Activated CD4-positive, alpha-beta T cell treated with anti-CD3 and anti-CD28 coated beads, Interleukin-2, amount 50 U/mL, for 16 hours (primary cell): Measurements from ENCODE around the gene ADH4.
"Not testable (repeated sequence)": the region's sequence is repeated elsewhere in the genome, so short reads cannot be mapped to it uniquely, and the experiment has no call there.

Experiments
- DNase-seq: peaks from one replicate; pipeline ENCODE4 v3.0.0-alpha.2; 2020

The ADH4 gene

DNA sequence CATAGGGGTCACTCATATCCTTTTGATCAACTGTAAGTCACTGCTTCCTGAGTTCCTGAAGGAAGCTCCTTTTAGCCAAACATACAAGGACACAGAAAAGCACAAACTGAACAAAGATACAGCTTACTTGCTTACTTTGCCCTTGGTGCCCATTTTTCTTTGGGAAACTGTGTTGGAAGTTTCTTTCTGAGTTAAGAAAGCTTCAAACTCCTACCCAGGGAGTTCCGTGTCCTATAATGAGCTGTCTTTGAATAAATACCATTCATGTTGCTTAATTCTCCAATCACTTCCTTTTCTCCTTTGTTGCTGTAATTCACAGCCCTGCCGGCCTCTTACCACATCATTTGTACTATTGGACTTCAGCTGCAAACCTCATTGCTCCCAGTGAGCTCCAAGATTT is at the start of gene ADH4:
Gene ADH4, minus strand, starts transcription at position 228 of the 400 bp plus-strand sequence. Its CDS starts 75 bp downstream, at position 153.
- DNase-seq: no peak

DNA sequence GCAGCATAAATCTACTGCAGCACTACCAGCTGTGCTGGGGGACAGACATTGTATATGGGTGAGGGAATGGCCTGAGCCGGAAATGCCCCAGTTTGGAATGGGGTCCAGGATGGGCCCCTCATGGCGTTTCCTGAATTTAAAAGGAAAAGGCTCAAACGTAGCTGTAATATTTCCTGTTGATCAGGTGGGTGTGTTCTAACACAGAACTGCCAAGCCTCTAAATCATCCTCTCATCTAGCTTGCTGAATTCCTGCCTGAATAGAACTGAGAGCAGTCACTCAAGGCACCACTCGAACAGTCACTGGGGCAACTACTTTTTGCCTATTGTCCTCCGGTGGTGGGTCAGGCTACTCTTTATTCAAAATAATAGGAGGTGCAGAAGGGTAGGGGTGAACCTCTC is 46.2 kb upstream of the ADH4 start:
- DNase-seq: no peak

DNA sequence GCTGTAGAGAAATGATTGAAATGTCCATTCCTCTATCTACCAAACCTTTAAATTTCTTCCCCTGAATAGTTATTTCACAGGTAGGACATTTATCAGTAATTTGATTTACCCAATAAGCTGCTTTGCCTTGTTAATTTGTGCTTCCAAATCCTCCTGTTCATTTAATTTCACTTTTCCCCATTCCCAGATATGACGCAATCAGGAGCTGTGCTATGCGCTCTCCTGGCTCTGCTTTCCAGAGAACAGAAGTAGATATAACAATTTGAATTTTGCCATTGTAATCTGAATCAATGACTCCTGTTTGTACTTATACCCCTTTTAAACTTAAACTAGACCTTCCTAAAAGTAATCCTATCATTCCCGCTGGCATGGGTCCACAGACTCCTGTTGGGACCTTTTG is 45.8 kb upstream of the ADH4 start:
- not testable (repeated sequence) for DNase-seq

DNA sequence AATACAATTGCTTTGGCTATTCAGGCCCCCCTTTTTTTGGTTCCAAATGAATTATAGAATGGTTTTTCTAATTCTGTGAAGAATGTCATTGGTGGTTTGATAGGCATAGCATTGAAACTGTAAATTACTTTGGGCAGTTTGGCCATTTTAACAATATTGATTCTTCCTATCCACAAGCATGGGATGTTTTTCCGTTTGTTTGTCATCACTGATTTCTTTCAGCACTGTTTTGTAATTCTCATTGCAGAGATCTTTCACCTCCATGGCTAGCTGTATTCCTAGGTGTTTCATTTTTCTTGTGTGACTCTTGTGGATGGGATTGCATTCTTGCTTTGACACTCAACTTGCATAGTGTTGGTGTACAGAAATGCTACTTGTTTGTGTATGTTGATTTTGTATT is 41.9 kb upstream of the ADH4 start:
- no peak for DNase-seq

DNA sequence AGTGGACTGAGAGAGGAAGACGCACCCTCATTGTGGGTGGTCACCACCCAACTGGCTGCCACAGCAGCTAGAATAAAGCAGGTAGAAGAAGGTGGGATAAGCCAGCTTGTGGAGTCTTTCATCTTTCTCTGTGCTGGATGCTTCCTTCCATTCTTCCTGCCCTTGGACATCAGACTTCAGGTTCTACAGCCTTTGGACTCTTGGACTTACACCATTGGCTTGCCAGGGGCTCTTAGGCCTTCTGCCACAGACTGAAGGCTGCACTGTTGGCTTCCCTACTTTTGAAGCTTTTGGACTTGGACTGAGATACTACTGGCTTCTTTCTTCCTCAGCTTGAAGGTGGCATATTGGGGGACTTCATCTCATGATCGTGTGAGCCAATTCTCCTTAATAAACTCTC is 41.5 kb upstream of the ADH4 start:
- DNase-seq: no peak

DNA sequence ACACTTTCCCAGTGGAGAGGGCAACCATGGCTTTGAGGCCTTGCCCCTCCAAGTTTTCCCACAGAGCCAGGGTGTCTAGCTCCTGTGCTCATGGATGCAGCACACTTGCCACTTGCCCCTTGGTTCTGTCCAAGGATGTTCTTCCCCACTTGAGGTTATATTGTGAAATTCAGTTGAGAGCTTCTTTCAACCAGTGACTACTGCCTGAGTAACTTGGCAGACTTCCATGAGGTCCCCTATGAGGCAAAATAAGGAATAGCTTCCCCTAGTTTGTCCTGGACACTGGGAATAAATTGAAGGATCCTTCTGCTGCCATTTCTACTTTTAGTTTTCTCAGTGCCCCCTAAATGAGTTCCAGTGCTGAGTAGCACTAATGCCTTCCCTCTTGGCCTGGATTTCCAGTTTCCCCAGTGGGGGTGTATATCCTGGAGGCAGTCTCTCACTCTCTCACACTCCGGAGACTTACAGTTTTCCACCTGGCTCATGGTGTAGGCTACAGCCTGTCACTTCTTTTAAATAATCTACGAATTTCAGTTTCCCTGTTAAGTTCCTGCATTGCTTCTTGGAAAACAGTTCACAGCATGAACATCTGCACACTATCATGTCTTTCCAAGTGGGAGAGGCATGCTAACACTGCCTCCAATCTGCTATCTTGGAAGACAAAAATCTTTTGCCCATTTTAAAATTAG is 36.4 kb upstream of the ADH4 start:
- DNase-seq: no peak

DNA sequence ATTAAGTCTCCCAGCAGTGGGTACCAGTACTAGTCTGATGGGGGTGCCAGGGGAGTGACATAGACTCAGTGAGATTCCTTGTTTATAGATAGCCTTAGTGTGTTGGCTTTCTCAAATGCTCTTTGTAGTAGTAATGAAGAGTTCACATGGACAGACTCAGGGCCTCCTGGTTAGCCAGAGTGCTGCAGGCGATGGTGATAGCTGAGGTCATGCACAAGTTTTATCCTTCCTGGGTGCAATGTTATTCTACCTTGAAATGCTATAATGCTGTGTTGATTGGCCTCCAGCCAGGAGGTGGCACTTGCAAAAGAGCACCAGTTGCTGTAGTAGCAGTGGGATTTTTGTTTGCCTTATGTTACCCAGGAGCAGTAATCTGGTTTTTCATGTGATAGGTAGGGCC is 35.5 kb upstream of the ADH4 start:
- DNase-seq: no peak

DNA sequence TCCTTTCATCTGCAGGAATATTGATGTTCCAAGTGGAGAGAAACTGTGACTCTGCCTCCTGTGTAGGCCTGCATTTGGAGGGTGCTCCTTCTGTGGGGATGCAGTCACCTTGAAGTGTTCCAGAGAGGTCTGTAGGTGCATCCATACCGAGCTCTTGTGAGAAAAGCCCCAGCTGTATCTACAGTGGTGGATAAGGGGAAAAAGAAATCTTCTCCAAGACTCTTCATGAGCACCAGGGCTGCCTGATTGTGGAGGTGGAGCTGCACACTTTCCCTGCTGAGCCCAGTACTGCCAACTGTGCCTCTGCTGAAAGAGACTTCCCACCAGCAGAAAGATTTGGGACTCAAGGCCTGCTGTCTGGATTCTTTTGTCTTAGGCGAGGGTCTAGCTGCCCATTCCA is 35.1 kb upstream of the ADH4 start:
- DNase-seq: no peak

DNA sequence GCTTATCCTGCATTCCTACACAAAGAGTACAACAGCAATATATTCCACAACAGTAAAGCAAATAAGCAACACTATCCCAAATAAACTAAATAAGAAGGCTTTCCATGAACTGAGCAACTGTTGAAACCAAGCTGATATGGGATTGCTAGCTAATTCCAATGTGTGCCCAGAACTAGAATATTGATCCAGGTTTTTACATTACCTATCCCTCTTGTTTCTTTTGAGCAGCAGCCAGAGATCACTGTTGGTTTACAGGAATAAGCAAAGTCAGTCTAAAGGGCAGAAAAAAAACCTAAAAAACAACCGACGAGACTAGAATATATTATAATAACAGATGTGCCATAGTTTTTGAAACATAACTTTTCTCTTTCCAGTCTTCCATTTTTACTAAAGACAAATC is 22.4 kb upstream of the ADH4 start:
- DNase-seq: no peak

DNA sequence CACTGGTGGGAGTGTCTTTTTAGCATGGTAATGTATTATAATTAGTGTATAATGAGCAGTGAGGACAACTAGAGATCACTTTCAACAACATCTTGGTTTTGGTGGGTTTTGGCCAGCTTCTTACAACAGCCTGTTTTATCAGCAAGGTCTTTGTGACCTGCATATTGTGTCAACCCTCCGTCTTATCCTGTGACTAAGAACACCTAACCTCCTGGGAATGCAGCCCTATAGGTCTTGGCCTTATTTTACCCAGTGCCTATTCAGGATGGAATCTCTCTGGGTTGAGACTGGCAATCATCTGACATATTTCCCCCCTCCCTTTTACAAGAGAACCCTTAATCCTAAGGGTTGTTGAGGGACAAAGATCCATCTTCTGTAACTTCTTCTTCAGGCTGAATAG is 21.9 kb upstream of the ADH4 start:
- DNase-seq: no peak

DNA sequence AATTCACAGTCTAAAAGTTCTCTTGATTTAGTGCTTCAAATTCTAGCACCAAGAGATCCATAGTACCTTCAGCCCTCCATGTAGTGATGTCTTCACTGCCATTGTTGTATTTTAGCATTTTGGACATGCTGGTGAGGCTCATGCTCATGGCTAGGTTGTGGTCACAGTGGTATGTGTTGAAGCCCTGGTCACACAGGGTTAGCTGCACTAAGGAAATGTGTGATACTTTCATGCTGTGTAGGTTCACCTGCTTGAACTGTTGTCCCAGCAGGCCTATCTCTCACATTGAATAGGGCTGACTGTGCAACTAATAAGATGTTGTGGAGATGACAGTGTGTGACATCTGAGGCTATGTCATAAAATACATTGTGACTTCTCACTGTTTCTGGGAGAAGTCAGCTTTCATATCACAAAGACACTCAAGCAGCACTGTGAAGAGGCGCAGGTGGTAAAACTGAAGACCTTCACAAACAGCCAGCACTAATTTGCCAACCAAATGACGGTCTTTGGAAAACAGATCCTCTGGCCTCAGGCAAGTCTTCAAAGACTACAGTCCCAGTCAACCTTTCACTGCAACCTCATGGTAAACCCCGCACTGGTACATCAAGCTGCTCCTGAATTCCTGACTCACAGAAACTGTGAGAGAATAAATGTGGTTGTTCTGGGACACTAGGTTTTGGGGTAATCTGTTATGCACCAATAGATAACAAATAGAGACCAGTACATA is 17.4 kb upstream of the ADH4 start:
- no peak for DNase-seq

DNA sequence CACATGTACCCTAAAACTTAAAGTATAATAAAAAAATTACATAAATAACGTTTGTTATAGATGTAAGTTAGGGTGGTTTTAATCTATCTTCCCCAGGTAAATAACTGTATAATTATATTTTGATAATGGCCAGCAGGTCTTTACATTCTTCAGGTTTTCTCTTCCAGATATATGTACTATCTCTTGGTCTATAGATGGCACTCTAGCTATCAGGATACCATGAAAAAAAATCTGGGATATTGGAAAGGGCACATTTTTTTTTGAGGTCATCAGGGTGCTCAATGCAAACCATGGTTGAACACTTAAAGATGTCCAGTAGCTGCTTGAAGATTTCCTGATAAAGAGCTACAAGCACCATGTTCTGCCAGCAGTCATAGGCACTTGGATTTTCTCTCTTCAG is 15.6 kb upstream of the ADH4 start:
- no peak for DNase-seq

DNA sequence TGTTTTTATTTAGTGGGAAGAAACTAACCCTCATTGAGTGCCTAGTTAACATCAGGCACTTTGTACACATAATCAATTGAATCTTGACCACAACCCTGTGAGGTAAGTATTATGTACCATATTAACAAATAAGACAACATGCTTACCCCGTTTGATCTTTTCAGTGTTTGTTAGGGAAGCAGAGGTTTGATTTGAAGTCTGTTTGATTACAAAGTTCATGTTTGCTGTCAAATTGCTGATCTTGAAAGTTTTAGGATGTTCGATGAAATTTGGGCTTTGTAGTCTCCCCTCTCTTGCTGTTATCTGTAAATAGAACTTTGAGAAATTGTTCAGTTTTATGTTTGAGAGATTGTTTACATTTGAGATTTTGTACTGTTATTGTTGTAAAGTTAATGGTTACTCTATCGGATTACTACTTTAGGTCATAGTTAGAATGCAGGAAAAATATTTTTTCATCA is 13.4 kb upstream of the ADH4 start:
- DNase-seq: no peak

DNA sequence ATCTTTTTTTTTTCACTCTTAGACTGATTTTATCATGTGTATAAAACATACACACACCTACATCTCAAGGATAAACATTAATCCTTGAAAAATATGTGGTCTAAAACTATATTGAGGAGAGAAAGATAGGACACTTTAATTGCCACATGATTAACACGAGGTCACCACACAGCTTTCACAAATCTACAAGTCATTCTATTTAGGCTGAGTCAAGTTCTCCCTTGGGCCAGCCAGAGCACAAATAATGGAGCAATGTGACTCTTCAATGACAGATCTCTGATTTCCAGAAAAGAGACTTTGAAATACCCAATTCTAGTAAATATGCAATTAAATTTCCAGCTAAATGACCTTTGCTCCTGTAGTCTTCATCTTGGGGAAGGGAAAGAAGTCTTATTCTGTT is 12.9 kb upstream of the ADH4 start:
- DNase-seq: no peak

DNA sequence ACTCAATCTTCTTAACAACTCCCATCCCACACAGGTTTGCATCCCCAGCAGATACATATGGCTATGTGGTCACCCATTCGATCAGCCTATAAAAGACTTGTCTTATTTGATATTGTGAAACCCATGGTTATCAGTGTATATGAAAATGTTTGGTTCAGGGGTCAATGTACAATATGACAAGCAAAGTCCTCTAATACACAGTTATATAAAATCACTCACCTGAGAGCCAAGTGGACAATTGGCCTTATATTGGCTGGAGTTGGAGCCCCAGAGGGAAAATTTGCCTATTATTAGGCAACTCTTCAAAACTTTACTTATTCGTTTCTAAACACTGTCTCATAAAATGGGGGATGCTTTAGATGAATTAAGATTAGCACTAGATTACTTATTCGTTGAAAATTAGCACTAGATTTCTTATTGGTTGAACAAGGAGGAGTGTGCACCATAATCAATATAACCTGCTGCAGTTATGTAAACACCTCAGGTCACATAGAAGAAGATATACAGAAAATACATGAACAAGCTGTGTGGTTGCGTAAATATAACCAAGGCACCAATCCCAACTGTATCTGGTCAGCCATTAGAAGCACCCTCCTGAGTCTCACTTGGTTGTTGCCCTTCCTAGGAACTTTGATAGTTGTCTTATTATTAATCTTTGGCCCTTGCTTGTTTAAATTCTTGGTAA is 10.7 kb upstream of the ADH4 start:
- DNase-seq: no peak

DNA sequence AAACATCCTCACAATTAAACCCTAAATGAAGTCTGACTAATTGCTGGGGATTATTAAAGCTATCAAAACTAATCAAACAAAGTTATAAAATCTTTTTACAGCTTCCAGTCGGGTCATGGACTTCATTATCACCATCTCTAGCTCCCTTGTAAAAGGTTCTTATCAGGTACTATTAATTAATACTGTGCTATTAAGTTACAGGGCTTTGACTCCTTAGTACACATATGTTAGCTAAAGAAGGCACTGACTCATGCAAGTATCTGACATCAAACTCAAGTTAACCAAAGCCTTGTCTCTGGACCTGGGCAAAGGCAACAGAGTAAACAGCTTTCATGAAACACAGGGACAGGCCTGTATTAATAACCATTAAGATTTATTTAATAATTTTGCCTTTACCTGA is 7.9 kb upstream of the ADH4 start:
- no peak for DNase-seq

DNA sequence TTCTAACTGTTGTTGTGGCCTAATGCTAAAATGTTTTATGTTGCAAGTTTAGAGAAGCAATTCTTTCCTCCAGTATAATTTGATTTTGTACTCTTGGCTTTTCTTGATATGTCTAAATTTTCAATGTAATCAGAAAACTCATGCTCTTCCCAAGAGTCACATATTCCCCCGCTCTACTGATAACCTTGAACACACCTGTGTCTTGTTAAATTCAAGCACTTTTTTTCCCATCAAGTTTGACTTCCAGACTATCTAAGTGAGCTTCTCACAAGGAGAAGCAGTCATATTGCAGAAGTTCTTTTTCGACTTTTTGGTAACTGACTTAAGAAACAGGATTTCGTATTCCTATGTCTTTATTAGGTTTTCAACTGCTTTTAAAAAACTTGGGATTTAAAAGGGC is 7.4 kb upstream of the ADH4 start:
- no peak for DNase-seq

DNA sequence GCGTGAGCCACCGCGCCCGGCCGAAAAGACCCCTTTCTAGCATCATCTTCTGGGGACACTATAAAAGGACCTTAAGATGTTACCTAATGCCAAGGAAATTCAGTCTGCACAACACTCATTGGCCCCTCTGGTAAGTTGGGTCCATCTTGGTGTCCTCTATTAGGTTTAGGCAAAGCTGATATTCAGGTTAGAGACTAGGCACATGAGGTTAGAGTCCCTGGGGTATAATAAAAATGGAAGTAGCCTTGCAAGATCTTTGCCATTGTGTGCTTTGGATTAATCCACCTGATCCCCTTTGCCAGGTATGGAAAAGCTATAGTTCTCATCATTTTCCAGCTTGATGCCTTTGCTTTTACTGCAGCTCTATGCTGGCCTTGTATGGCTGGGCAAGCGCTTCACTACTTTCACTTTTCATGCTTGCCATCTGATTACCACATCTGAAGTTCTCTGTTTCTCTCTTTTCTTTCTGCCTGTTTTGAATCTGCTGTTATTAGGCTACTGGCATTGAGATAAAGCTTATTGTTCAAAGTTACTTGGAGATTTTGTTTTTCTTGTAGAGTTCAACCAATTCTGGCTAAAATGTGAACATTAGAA is 5.4 kb upstream of the ADH4 start:
- DNase-seq: no peak

DNA sequence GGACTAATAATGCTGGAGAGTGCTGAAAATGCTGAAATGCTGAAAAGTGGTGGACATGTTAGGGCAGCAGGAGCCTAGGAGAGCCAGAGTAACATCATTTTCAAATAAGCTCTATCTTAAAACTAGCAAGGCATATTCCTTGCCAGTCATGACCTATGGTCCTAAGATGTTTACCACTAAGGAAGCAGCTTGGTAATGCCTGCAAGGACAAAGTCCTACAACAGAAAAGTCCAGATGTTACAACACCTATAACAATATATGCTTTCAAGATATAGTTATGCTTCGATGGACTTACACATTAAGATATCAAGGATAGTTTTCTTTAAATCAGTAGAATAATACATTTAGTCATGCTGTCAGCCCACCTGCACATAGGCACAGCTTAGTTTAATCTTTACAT is 4.5 kb upstream of the ADH4 start:
- no peak for DNase-seq

DNA sequence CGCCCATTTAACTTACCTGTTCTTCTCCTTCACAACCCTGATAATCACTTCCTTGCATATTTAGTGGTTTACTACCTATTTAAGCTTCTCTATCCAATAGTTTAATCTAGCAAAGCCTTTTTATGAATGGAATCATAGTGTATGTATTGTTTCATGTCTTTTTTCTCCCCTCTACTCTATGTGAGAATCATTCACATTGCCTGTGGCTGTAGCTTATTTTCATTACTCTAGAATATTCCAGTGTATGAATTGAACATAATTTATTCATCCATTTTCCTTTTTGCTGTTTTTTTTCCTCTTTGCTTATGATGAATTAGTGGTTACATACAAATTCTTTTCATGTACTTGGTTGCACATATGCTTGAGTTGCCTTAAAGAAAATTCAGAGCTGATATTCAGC is 490 bp upstream of the ADH4 start:
- DNase-seq: no peak

DNA sequence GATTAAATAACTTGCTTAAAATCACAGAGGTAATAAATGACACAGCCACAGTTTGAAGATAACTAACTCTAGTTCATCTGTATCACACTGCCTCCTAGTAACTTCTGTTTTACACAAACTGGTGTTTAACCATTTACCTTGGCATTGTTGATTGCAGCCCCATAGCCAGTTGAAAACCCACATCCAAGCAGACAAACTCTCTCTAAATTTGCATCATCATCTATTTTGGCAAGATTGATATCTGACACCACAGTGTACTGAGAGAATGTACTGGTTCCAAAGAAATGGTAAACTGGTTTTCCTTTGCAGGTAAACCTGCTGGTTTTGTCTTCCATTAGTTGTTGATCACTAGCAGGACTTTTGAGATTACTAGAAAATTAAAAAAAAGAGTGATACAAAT is 7.8 kb downstream of the ADH4 start:
- DNase-seq: no peak

DNA sequence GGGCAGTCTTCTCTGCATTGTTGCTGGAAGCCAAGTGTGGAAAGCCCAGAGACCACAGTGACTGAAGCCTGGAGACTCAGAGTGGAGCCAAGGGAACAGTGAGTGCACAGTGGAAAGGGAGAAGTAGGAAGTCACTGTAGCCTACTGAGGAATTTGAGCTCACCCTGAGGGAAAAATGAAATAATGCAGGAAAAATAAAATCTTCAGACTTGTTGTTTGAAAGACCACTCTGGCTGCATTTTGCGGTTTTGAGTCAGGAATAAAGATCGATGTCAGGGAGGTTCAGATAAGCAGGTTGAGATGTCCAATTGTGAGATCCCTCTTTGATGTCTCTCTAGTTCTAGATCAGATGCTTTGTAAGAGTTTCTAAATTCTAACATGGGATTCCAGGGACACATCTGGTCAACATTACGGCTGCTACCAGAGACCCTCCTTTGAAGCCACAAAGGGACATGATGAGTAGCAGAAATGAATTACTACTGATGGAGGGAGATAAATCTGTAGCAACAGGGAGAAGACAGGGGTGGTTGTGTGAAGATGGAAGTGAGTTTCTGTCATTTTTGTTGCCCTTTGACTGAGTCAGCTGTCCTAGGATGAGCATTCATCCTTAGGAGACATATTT is 8.4 kb downstream of the ADH4 start:
- DNase-seq: no peak

DNA sequence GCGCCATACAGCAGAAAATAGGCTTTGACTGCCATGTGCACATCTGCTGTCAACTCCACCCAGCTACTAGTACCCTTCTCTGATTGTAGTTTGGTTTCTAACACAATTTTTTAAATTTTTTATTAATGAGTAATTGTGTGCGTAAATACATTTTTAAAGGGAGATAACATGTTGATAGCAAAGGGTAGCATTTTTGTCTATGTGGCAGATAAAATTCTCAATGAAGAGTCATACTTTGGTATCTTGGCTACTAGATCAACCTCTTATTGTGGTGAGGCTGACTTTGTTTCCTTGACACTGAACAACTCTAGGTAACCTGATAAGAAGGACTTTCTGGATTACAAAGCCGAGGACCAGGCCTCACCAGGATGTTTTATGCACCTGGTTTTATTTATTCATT is 9.5 kb downstream of the ADH4 start:
- no peak for DNase-seq
